Transverse colon (tissue), 4 donors: ENCODE measurements around the gene WDR5. TPM values are rescaled to one million over a fixed set of nuclear protein-coding genes. Genes with fewer than 3 reads are reported as not detected.
A peak's percentile ranks its signal among the peaks of the same experiment; 100 is the strongest.

Experiments
- DNase-seq: peaks from one replicate; pipeline ENCODE4 v3.0.0-alpha.2; 2019
- H3K27ac ChIP-seq, 4 donors: fragments of 200-600 bp; sonication (generic); 2 replicates each; pipeline ENCODE4 v1.5.1; 2016 to 2018; ENCODE audit warnings: inconsistent platforms in 4 of 4
- H3K27me3 ChIP-seq: fragments of 200-600 bp; sonication (generic); 2 replicates; pipeline ENCODE4 v1.5.1; 2017; ENCODE audit warnings: inconsistent platforms
- H3K36me3 ChIP-seq, 4 donors: fragments of 200-600 bp; sonication (generic); 2 replicates each; pipeline ENCODE4 v1.5.1; 2017 to 2019; ENCODE audit warnings: inconsistent platforms in 4 of 4
- H3K4me1 ChIP-seq, 4 donors: fragments of 200-600 bp; sonication (generic); 2 replicates each; pipeline ENCODE4 v1.5.1; 2017 to 2020; ENCODE audit warnings: inconsistent platforms in 4 of 4
- H3K4me3 ChIP-seq, 4 donors: fragments of 200-600 bp; sonication (generic); 1 replicate in 1 of 4; 2 replicates in 3 of 4; pipeline versions ENCODE4 v1.5.1 to v1.6.1; 2017 to 2019; ENCODE audit warnings: inconsistent platforms in 4 of 4
- H3K9me3 ChIP-seq, 2 donors: fragments of 200-600 bp; sonication (generic); 2 replicates each; pipeline ENCODE4 v1.5.1; 2017 to 2019; ENCODE audit warnings: inconsistent platforms in 2 of 2
- CTCF ChIP-seq, 5 experiments: fragments of 200-600 bp in 3 of 5; fragments of 450-650 bp in 2 of 5; sonication (generic) in 3 of 5; IDR thresholded peaks; 1 replicate in 2 of 5; 2 replicates in 3 of 5; pipeline ENCODE4 v1.5.1; 2016 to 2017; ENCODE audit warnings: antibody characterized with exemption in 5 of 5, inconsistent platforms in 3 of 5, mild to moderate bottlenecking in 2 of 5, moderate library complexity in 1 of 5
- EP300 ChIP-seq: sonication (generic); formaldehyde crosslinking; IDR thresholded peaks from one replicate; pipeline ENCODE4 v1.6.1; 2017; ENCODE audit warnings: antibody characterized with exemption, low read depth
- POLR2A ChIP-seq: fragments of 450-650 bp; IDR thresholded peaks from one replicate; pipeline ENCODE4 v1.6.1; 2016; ENCODE audit warnings: antibody characterized with exemption, mild to moderate bottlenecking, moderate library complexity
- POLR2AphosphoS5 ChIP-seq, 3 donors: sonication (generic); formaldehyde crosslinking; IDR thresholded peaks; one replicate each; pipeline ENCODE4 v1.6.1; 2016; ENCODE audit warnings: antibody characterized with exemption in 3 of 3
- WGBS, 2 donors: methylation state at CpG; one replicate each; pipeline ENCODE4 v1.1.5; 2018; ENCODE audit warnings: low coverage in 1 of 2; 5-methylcytosine and 5-hydroxymethylcytosine counted together
- in situ Hi-C, 4 donors: fragments of 200-750 bp; cut with MboI; loops; one replicate each; pipeline versions ENCODE4 v1.15.0 to v1.15.1; 2017; ENCODE audit warnings: low sequenced_read_pairs in 3 of 4, low pct_ligation_motif_present in 1 of 4, low pct_unique_long_range_greater_than_20kb in 1 of 4
- intact Hi-C: fragments of 100-400 bp; cut with DNase I; formaldehyde crosslinking; loops from one replicate; pipeline ENCODE4 v1.15.1; 2023; ENCODE audit warnings: low total_unique reads
- total RNA-seq, 4 donors: library from RNA; depleted of rRNA; stranded (reverse); fragments of >200 nt; gene quantifications; one replicate each; pipeline ENCODE4 v1.1.0, GENCODE V29; 2016

WDR5 gene
- total RNA-seq, 4 donors from 2014 or later = 8.2 to 95.7 (median 16.3) TPM

GRCh38 chr9:134163371-134164196 is 27.7 kb downstream of the WDR5 start:
- intact Hi-C loops = loop anchor here (5.0 kb wide), 1 partner anchor 96 kb away; the partner anchor contains the start of gene BRD3
- 1% methylated on average over 51 of the region's 80 CpGs; no CpG with 5 or more reads in 1 of the 2 donors for WGBS, 2 donors

GRCh38 chr9:134164879-134165278 is 29.0 kb downstream of the WDR5 start:
- Histone ChIP-seq H3K27ac (no peak overlapping the region), H3K4me1 (peaks cover 4 to 20% (median 13%) of the 10 kb centered on the region in 4 donors), H3K9me3 (peaks cover 0 to 4% of the 10 kb centered on the region in 2 donors), H3K36me3 (no peaks in the 10 kb centered on the region), H3K27me3 (no peaks in the 10 kb centered on the region), H3K4me3 (no peak overlapping the region)
- DNase-seq = no peak
- no peak for TF ChIP-seq POLR2AphosphoS5 (IDR thresholded peaks at IDR 0.05)
- TF ChIP-seq POLR2A = no peak
- TF ChIP-seq EP300 = no peak
- no peak for TF ChIP-seq CTCF (IDR thresholded peaks at IDR 0.05)
- in situ Hi-C loops (loop anchor here in 3 of 4 donors (5.0 to 25.0 kb wide), 3 partner anchors 280 to 572 kb away; no protein-coding TSS in a partner anchor), intact Hi-C loops (loop anchor here (5.0 kb wide), 1 partner anchor 98 kb away; the partner anchor contains the start of gene BRD3)
- WGBS, 2 donors = 0 to 1% methylated on average over 4 to 19 of the region's 50 CpGs

More at GRCh38 chr9:134163371-134164196, 27.7 kb downstream of the WDR5 start:
- peak in 1 of 3 donors; percentile 25 for TF ChIP-seq POLR2AphosphoS5 (IDR thresholded peaks at IDR 0.05)
- TF ChIP-seq EP300 = no peak
- TF ChIP-seq POLR2A = peak; percentile 44
- TF ChIP-seq CTCF (IDR thresholded peaks at IDR 0.05) = peak; percentile 54 to 92 (median 69)
- peak overlapping the region in 1 of 4 donors; percentile 24 for H3K4me3 ChIP-seq
- DNase-seq = peak; percentile 71
- peaks cover 4 to 20% (median 13%) of the 10 kb centered on the region in 4 donors for H3K4me1 ChIP-seq
- H3K9me3 ChIP-seq = peaks cover 0 to under 1% of the 10 kb centered on the region in 2 donors
- no peaks in the 10 kb centered on the region for H3K36me3 ChIP-seq
- no peaks in the 10 kb centered on the region for H3K27me3 ChIP-seq
- H3K27ac ChIP-seq = no peak overlapping the region
- in situ Hi-C loops = loop anchor here in 2 of 4 donors (10.0 to 25.0 kb wide), 2 partner anchors 281 to 574 kb away; no protein-coding TSS in a partner anchor

GRCh38 chr9:134165357-134166315 is 29.8 kb downstream of the WDR5 start:
- intact Hi-C loops (no loop called here), in situ Hi-C loops (loop anchor here in 3 of 4 donors (5.0 to 25.0 kb wide), 3 partner anchors 279 to 572 kb away; no protein-coding TSS in a partner anchor)
- no peak for TF ChIP-seq POLR2AphosphoS5 (IDR thresholded peaks at IDR 0.05)
- no peak for TF ChIP-seq CTCF (IDR thresholded peaks at IDR 0.05)
- TF ChIP-seq EP300 = no peak
- TF ChIP-seq POLR2A = no peak
- Histone ChIP-seq H3K27ac (no peak overlapping the region), H3K4me3 (no peak overlapping the region), H3K27me3 (no peaks in the 10 kb centered on the region), H3K9me3 (peaks cover 0 to 4% of the 10 kb centered on the region in 2 donors), H3K36me3 (no peaks in the 10 kb centered on the region), H3K4me1 (peaks cover 4 to 20% (median 13%) of the 10 kb centered on the region in 4 donors)
- WGBS, 2 donors = 61% methylated on average over 22 of the region's 29 CpGs; no CpG with 5 or more reads in 1 of the 2 donors
- DNase-seq = peak; percentile 28
